Esophagus muscularis mucosa (tissue), 4 donors: ENCODE results near the gene SLC44A5. TPM values are rescaled to one million over a fixed set of nuclear protein-coding genes. Genes with fewer than 3 reads are reported as not detected.
"Not testable (repeated sequence)": the region's sequence is repeated elsewhere in the genome, so short reads cannot be mapped to it uniquely, and the experiment has no call there.

Experiments used
- DNase-seq: peaks from one replicate; pipeline ENCODE4 v3.0.0-alpha.2; 2017; ENCODE audit errors: extremely low spot score
- H3K27ac ChIP-seq, 4 donors: fragments of 200-600 bp; sonication (generic); replicated peaks in 1 of 4; 1 replicate in 3 of 4; 2 replicates in 1 of 4; pipeline ENCODE4 v1.5.1; 2016 to 2019; ENCODE audit warnings: mild to moderate bottlenecking in 1 of 4
- H3K27me3 ChIP-seq, 4 donors: fragments of 200-600 bp; sonication (generic); one replicate each; pipeline versions ENCODE4 v1.5.1 to v1.6.0; 2016 to 2019
- H3K36me3 ChIP-seq, 4 donors: fragments of 200-600 bp; sonication (generic); one replicate each; pipeline ENCODE4 v1.5.1; 2016 to 2019
- H3K4me1 ChIP-seq, 4 donors: fragments of 200-600 bp; sonication (generic); one replicate each; pipeline ENCODE4 v1.5.1; 2016 to 2019
- H3K4me3 ChIP-seq, 4 donors: fragments of 200-600 bp; sonication (generic); 1 replicate in 2 of 4; 2 replicates in 2 of 4; pipeline ENCODE4 v1.5.1; 2016 to 2019; ENCODE audit warnings: mild to moderate bottlenecking in 4 of 4, moderate library complexity in 1 of 4
- H3K9me3 ChIP-seq, 4 donors: fragments of 200-600 bp; sonication (generic); 1 replicate in 3 of 4; 2 replicates in 1 of 4; pipeline ENCODE4 v1.5.1; 2016 to 2019
- EP300 ChIP-seq: sonication (generic); formaldehyde crosslinking; IDR thresholded peaks from one replicate; pipeline ENCODE4 v1.6.1; 2017; ENCODE audit warnings: antibody characterized with exemption
- POLR2A ChIP-seq: fragments of 450-650 bp; IDR thresholded peaks from one replicate; pipeline ENCODE4 v1.6.1; 2017; ENCODE audit warnings: antibody characterized with exemption, moderate library complexity, mild to moderate bottlenecking, low read depth
- POLR2AphosphoS5 ChIP-seq, 2 donors: sonication (generic); formaldehyde crosslinking; IDR thresholded peaks; one replicate each; pipeline ENCODE4 v1.6.1; 2017; ENCODE audit warnings: antibody characterized with exemption in 2 of 2
- WGBS: methylation state at CpG from one replicate; pipeline ENCODE4 v1.1.5; 2018; 5-methylcytosine and 5-hydroxymethylcytosine counted together
- intact Hi-C: fragments of 100-400 bp; cut with DNase I; formaldehyde crosslinking; loops from one replicate; pipeline ENCODE4 v1.15.1; 2023
- total RNA-seq, 4 donors: library from RNA; depleted of rRNA; stranded (reverse); fragments of >200 nt; gene quantifications; one replicate each; pipeline versions ENCODE4 v1.1.0 to v1.2.1, GENCODE V29; 2016
- TF ChIP-seq, protein P1 (sequence below), 3 experiments: fragments of 200-600 bp in 2 of 3; fragments of 450-650 bp in 1 of 3; sonication (generic) in 2 of 3; IDR thresholded peaks; one replicate each; pipeline ENCODE4 v1.5.1; 2017 to 2019; ENCODE audit warnings: antibody characterized with exemption in 3 of 3, mild to moderate bottlenecking in 2 of 3, moderate library complexity in 1 of 3

Gene SLC44A5
- total RNA-seq, 4 donors from 2014 or later = 0.17 to 0.71 (median 0.23) TPM; not detected in 1

DNA sequence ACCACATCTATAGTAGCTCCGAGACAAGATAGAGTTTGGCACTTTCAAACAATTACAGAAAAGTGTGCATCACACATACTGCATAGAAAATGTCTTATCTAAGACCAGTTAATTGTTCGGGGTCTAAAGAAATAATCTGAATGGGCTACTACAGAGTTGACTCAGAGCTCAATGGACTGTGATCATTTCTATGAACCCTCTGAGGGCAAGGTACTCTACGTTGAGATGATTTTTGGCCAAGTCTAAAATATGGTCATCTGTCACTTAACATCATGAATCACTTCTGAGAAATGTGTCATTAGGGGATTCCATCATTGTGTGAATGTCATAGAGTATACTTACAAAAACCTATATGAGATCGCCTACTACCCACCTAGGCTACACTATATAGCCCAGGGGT is 123.5 kb downstream of the SLC44A5 start:
- Histone ChIP-seq H3K4me1 (no peaks in the 10 kb centered on the region), H3K36me3 (no peaks in the 10 kb centered on the region), H3K27me3 (no peaks in the 10 kb centered on the region), H3K4me3 (no peak overlapping the region), H3K9me3 (no peaks in the 10 kb centered on the region), H3K27ac (no peak overlapping the region)
- 86% methylated on average over 4 of the region's 4 CpGs for WGBS
- no peak for DNase-seq
- TF ChIP-seq, protein P1, sequence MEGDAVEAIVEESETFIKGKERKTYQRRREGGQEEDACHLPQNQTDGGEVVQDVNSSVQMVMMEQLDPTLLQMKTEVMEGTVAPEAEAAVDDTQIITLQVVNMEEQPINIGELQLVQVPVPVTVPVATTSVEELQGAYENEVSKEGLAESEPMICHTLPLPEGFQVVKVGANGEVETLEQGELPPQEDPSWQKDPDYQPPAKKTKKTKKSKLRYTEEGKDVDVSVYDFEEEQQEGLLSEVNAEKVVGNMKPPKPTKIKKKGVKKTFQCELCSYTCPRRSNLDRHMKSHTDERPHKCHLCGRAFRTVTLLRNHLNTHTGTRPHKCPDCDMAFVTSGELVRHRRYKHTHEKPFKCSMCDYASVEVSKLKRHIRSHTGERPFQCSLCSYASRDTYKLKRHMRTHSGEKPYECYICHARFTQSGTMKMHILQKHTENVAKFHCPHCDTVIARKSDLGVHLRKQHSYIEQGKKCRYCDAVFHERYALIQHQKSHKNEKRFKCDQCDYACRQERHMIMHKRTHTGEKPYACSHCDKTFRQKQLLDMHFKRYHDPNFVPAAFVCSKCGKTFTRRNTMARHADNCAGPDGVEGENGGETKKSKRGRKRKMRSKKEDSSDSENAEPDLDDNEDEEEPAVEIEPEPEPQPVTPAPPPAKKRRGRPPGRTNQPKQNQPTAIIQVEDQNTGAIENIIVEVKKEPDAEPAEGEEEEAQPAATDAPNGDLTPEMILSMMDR (IDR thresholded peaks at IDR 0.05) = no peak
- no peak for TF ChIP-seq POLR2AphosphoS5 (IDR thresholded peaks at IDR 0.05)
- TF ChIP-seq EP300 = no peak
- no peak for TF ChIP-seq POLR2A
- intact Hi-C loops = no loop called here

DNA sequence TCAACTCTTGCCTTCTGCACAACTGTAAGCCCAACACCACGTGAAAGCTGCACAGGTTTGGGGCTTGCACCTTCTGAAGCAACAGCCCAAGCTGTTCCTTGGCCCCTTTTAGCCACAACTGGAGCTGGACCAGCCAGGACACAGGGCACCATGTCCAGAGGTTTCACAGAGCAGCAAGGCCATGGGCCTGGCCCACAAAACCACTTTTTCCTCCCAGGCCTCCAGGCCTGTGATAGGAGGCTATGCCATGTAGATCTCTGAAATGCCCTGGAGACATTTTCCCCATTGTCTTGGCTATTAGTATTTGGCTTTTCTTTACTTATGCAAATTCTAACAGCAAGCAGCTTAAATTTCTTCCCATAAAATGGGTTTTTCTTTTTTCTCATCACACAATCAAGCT is 126.1 kb downstream of the SLC44A5 start:
- no peaks in the 10 kb centered on the region for H3K4me1 ChIP-seq
- H3K4me3 ChIP-seq = no peak overlapping the region
- WGBS = 29% methylated on average over 1 of the region's 1 CpG
- H3K27ac ChIP-seq = no peak overlapping the region
- no peaks in the 10 kb centered on the region for H3K27me3 ChIP-seq
- TF ChIP-seq, protein P1 (IDR thresholded peaks at IDR 0.05) = no peak
- TF ChIP-seq POLR2A = no peak
- no peak for TF ChIP-seq POLR2AphosphoS5 (IDR thresholded peaks at IDR 0.05)
- TF ChIP-seq EP300 = no peak
- DNase-seq = no peak
- intact Hi-C loops = no loop called here
- H3K36me3 ChIP-seq = no peaks in the 10 kb centered on the region
- no peaks in the 10 kb centered on the region for H3K9me3 ChIP-seq

DNA sequence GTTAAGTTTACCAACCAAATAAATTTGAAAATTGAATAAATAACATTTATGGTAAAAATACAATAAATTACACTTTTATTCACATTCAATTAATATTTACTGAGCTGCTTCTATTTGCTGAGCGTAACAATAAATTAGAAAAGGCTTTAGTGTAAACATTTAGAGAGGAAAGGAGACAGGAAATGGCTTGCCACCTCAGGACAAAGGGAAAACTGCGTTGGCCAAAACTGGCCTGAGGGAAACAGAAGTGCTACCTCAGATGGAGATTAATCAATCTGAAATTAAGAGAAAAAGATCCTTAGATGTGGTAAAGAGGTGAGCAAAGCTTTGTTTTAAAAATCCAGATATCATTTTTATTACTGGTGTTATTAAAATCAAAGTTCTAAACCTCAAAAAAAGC is 128.0 kb downstream of the SLC44A5 start:
- no peak overlapping the region for H3K4me3 ChIP-seq
- no peak for DNase-seq
- no peaks in the 10 kb centered on the region for H3K27me3 ChIP-seq
- intact Hi-C loops = no loop called here
- H3K9me3 ChIP-seq = no peaks in the 10 kb centered on the region
- TF ChIP-seq POLR2AphosphoS5 (IDR thresholded peaks at IDR 0.05) = no peak
- TF ChIP-seq POLR2A = no peak
- TF ChIP-seq, protein P1 (IDR thresholded peaks at IDR 0.05) = no peak
- no peak for TF ChIP-seq EP300
- H3K27ac ChIP-seq = no peak overlapping the region
- no peaks in the 10 kb centered on the region for H3K36me3 ChIP-seq
- 33% methylated on average over 2 of the region's 2 CpGs for WGBS
- H3K4me1 ChIP-seq = no peaks in the 10 kb centered on the region

DNA sequence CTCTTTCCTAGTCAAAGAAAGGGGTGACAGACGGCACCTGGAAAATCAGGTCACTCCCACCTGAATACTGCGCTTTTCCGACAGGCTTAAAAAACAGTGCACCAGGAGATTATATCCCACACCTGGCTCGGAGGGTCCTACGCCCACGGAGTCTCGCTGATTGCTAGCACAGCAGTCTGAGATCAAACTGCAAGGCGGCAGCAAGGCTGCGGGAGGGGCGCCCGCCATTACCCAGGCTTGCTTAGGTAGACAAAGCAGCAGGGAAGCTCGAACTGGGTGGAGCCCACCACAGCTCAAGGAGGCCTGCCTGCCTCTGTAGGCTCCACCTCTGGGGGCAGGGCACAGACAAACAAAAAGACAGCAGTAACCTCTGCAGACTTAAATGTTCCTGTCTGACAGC is 134.4 kb downstream of the SLC44A5 start:
- intact Hi-C loops, DNase-seq, H3K27me3 ChIP-seq, H3K36me3 ChIP-seq, H3K4me1 ChIP-seq, H3K27ac ChIP-seq, H3K4me3 ChIP-seq, H3K9me3 ChIP-seq: not testable (repeated sequence)
- 97% methylated on average over 11 of the region's 12 CpGs for WGBS

DNA sequence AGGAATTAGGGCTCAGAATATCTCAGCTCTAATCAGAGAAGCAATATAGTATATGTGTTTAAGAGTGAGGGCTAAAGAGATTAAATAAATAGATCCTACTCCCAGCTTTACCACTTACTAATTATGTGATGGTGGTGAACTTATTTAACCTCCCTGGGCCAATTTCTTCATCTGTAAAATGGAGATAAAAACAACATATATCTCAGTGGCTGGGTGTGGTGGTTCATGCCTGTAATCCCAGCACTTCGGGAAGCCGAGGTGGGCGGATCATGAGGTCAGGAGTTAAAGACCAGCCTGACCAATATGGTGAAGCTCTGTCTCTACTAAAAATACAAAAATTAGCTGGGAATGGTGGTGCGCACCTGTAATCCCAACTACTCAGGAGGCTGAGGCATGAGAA is 135.2 kb downstream of the SLC44A5 start:
- whole genome bisulfite sequencing = 92% methylated on average over 4 of the region's 4 CpGs
- no peak for DNase-seq
- no peaks in the 10 kb centered on the region for H3K36me3 ChIP-seq
- no peak overlapping the region for H3K4me3 ChIP-seq
- H3K4me1 ChIP-seq = no peaks in the 10 kb centered on the region
- H3K27me3 ChIP-seq = no peaks in the 10 kb centered on the region
- no peaks in the 10 kb centered on the region for H3K9me3 ChIP-seq
- intact Hi-C loops = no loop called here
- H3K27ac ChIP-seq = no peak overlapping the region
- TF ChIP-seq, protein P1 (IDR thresholded peaks at IDR 0.05) = no peak
